ENCODE measurements around the gene HOGA1.

- TF ChIP-seq SRSF9 (IDR thresholded peaks at IDR 0.05; ENCODE audit: borderline replicate concordance, insufficient read depth, low read depth, low read length, poor library complexity, severe bottlenecking) (no peak), FOXM1 (CRISPR knock-in tag; IDR thresholded peaks at IDR 0.05) (no peak), ZKSCAN1 (IDR thresholded peaks at IDR 0.05; ENCODE audit: low read length) (no peak), TMF1 (CRISPR knock-in tag; IDR thresholded peaks at IDR 0.05; ENCODE audit: low read depth) (no peak)
Observed at GRCh38 chr10:97659589-97659988, 75.4 kb downstream of the HOGA1 start.

All from HepG2 (cell line).